Fibroblast of lung (primary cell): ENCODE measurements around the gene NRAP. TPM values are rescaled to one million over a fixed set of nuclear protein-coding genes. Genes with fewer than 3 reads are reported as not detected.
A peak's percentile ranks its signal among the peaks of the same experiment; 100 is the strongest.

Experiments used
- DNase-seq, 2 donors: peaks; one replicate each; pipeline versions ENCODE4 v3.0.0 to v3.0.0-alpha.2; 2010; ENCODE audit warnings: low read depth in 2 of 2
- H2AFZ ChIP-seq: 2 replicates; pipeline ENCODE4 v1.5.1; 2012; ENCODE audit warnings: low read length, control low read depth, inconsistent platforms
- H3K27ac ChIP-seq: 2 replicates; pipeline ENCODE4 v1.5.1; 2011; ENCODE audit warnings: low read length, control low read depth; ENCODE audit not compliant: insufficient read depth
- H3K27me3 ChIP-seq: 2 replicates; pipeline ENCODE4 v1.5.1; 2011; ENCODE audit warnings: mild to moderate bottlenecking, low read length; ENCODE audit not compliant: control insufficient read depth, insufficient read depth
- H3K36me3 ChIP-seq: 2 replicates; pipeline ENCODE4 v1.5.1; 2011; ENCODE audit warnings: low read length; ENCODE audit not compliant: control insufficient read depth, insufficient read depth
- H3K4me1 ChIP-seq: 2 replicates; pipeline ENCODE4 v1.5.1; 2011; ENCODE audit warnings: low read length; ENCODE audit not compliant: control insufficient read depth, insufficient read depth; ENCODE audit errors: extremely low read depth
- H3K4me2 ChIP-seq: 2 replicates; pipeline ENCODE4 v1.5.1; 2011; ENCODE audit warnings: low read length, control low read depth; ENCODE audit not compliant: insufficient read depth; ENCODE audit errors: extremely low read depth
- H3K4me3 ChIP-seq, 4 experiments: fragments of 200-600 bp in 1 of 4; sonication (generic) in 1 of 4; replicated peaks in 1 of 4; 2 replicates each; pipeline ENCODE4 v1.5.1; 2011 to 2016; ENCODE audit warnings: low read length in 4 of 4, low read depth in 3 of 4, mild to moderate bottlenecking in 3 of 4, control low read depth in 2 of 4, inconsistent platforms in 1 of 4, mixed read lengths in 1 of 4; ENCODE audit not compliant: insufficient read depth in 1 of 4; ENCODE audit errors: control extremely low read depth in 1 of 4
- H3K79me2 ChIP-seq: 2 replicates; pipeline ENCODE4 v1.5.1; 2012; ENCODE audit warnings: mild to moderate bottlenecking, low read length, inconsistent platforms; ENCODE audit not compliant: control insufficient read depth, insufficient read depth
- H3K9ac ChIP-seq: 2 replicates; pipeline ENCODE4 v1.5.1; 2011; ENCODE audit warnings: mild to moderate bottlenecking, low read length, control low read depth; ENCODE audit not compliant: insufficient read depth
- H3K9me3 ChIP-seq: 2 replicates; pipeline ENCODE4 v1.5.1; 2012; ENCODE audit warnings: low read depth, low read length; ENCODE audit not compliant: control insufficient read depth, insufficient read depth
- H4K20me1 ChIP-seq: 2 replicates; pipeline ENCODE4 v1.5.1; 2011; ENCODE audit warnings: low read length; ENCODE audit not compliant: control insufficient read depth, insufficient read depth; ENCODE audit errors: extremely low read depth
- EZH2 ChIP-seq: IDR thresholded peaks from 2 replicates; pipeline ENCODE4 v1.5.1; 2012; ENCODE audit warnings: low read length, control low read depth, mild to moderate bottlenecking; ENCODE audit errors: missing control alignments
- polyA plus RNA-seq, 2 donors: library from polyadenylated mRNA; depleted of rRNA in 1 of 2; stranded (reverse) in 1 of 2; unstranded in 1 of 2; fragments of >200 nt; gene quantifications; 2 replicates each; pipeline ENCODE4 v1.2.1, GENCODE V29; 2011 to 2012; ENCODE audit warnings: missing spikeins in 1 of 2
- total RNA-seq: library from RNA; depleted of rRNA; stranded (reverse); fragments of >200 nt; gene quantifications from 2 replicates; pipeline ENCODE4 v1.2.1, GENCODE V29; 2014
- TF ChIP-seq, protein P1 (sequence below), 2 donors: IDR thresholded peaks in 1 of 2; conservative IDR thresholded peaks in 1 of 2; 1 replicate in 1 of 2; 2 replicates in 1 of 2; pipeline ENCODE4 v1.5.1; 2011 to 2012; ENCODE audit warnings: low read length in 2 of 2, control low read depth in 1 of 2, inconsistent platforms in 1 of 2, low read depth in 1 of 2, mild to moderate bottlenecking in 1 of 2

The NRAP gene
- total and polyA plus RNA-seq, 2 donors (not counting 1 experiment from before 2014, with no cell fraction given) = not detected

DNA sequence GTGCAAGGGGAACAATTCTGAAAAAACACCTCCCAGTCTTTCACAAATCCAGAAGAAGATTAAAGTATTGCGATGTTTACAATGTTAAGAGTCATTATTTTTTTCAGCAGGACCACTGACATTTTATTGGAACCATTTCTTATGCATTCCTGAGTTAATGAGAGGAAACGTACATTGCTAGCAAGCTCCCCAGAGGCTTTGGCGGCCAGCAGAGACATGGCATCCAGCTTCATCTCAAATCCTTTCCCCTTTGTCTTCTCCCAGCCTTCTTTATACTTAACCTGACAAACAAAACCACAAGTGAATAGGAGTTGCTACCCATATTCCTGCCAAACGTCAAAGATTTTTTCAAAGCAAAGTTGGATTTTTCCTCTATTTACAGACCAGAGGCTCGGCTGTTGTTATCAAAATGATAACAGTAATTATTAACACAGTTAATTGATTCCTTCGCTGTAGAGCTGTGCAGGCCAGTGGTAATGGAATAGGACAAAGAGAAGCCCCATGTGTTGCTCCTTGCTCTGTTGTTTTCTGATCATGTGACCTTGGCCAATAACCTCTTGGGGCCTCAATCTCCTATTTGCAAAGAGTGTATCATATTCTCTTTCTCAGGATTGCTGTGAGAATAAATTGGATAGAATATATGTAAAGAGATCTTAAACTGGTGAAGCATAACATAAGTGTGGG lies 32.0 kb downstream of the NRAP start:
- Histone ChIP-seq H3K9me3 (no peaks in the 10 kb centered on the region), H2AFZ (no peak overlapping the region), H3K4me3 (no peak overlapping the region), H3K9ac (no peak overlapping the region), H3K4me1 (no peaks in the 10 kb centered on the region), H3K36me3 (no peaks in the 10 kb centered on the region), H3K79me2 (no peaks in the 10 kb centered on the region), H3K27me3 (no peaks in the 10 kb centered on the region), H3K27ac (no peak overlapping the region), H3K4me2 (no peak overlapping the region), H4K20me1 (no peaks in the 10 kb centered on the region)
- TF ChIP-seq, protein P1, sequence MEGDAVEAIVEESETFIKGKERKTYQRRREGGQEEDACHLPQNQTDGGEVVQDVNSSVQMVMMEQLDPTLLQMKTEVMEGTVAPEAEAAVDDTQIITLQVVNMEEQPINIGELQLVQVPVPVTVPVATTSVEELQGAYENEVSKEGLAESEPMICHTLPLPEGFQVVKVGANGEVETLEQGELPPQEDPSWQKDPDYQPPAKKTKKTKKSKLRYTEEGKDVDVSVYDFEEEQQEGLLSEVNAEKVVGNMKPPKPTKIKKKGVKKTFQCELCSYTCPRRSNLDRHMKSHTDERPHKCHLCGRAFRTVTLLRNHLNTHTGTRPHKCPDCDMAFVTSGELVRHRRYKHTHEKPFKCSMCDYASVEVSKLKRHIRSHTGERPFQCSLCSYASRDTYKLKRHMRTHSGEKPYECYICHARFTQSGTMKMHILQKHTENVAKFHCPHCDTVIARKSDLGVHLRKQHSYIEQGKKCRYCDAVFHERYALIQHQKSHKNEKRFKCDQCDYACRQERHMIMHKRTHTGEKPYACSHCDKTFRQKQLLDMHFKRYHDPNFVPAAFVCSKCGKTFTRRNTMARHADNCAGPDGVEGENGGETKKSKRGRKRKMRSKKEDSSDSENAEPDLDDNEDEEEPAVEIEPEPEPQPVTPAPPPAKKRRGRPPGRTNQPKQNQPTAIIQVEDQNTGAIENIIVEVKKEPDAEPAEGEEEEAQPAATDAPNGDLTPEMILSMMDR (conservative IDR thresholded peaks at IDR 0.05 in 1 of 2, IDR thresholded peaks at IDR 0.05 in 1 of 2; ENCODE audit: low read depth in 1 of 2, low read length in 2 of 2) = no peak
- TF ChIP-seq EZH2 = no peak
- peak in 1 of 2 donors; percentile 52 for DNase-seq

DNA sequence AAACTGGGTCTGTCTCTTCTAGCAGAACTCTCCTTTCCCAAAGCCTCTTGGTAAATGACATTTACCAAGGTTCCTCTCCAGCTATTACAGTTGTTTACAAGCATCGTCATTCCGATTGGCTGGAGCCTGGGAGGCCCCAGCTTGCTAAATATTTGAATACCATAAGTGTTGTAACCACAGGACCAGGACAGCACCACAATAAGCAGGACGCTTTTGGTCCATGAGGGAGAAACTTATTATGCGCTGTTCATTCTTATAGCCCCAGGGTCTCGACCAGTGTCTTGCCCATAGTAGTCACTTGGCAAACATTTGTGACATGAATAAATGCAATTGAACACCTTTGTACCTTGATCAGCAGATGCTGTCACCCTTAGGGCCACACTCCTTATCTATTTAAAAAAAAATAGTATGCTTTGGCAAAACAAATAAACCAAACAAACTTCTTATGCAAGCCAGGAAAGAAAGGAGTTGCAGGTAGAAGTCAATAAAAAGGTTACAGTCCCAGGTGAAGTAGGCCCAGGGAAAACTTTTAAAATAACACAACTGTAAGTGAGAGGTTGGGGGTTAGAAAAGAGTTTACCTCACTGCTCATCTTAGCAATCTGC lies 32.8 kb downstream of the NRAP start:
- H3K36me3 ChIP-seq = no peaks in the 10 kb centered on the region
- H3K9ac ChIP-seq = no peak overlapping the region
- no peaks in the 10 kb centered on the region for H3K4me1 ChIP-seq
- no peaks in the 10 kb centered on the region for H4K20me1 ChIP-seq
- H3K4me2 ChIP-seq = no peak overlapping the region
- no peak overlapping the region for H3K4me3 ChIP-seq
- no peaks in the 10 kb centered on the region for H3K79me2 ChIP-seq
- H2AFZ ChIP-seq = no peak overlapping the region
- H3K27ac ChIP-seq = no peak overlapping the region
- H3K9me3 ChIP-seq = no peaks in the 10 kb centered on the region
- no peaks in the 10 kb centered on the region for H3K27me3 ChIP-seq
- TF ChIP-seq EZH2 = no peak
- TF ChIP-seq, protein P1 (conservative IDR thresholded peaks at IDR 0.05 in 1 of 2, IDR thresholded peaks at IDR 0.05 in 1 of 2; ENCODE audit: low read depth in 1 of 2, low read length in 2 of 2) = no peak
- DNase-seq = no peak

DNA sequence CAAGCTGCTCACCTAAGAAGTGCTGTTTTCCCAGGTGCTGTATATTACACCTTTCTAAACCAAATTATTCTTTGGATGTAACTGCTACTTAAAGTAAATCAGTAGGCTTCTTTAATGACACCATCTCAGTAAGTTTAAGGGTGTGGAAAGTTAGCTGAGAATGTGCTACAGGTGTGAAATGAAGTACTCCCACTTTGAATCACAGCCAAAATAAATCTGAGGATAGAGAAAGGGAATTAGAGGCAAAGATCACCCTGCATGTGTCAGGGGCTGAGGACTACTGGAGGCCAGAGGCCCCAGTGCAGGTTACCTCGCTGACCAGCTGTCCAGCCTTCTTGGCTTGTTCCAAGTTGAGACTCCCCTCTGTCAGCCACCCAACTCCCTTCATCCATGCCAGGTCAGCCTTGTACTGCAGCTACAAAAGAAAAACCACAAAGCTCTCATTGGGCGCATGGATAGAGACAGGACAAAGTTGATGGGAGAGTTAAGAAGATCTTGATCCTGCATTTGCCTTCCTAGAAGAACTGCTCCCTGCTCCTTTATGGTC lies 35.2 kb downstream of the NRAP start:
- Histone ChIP-seq H3K27ac (no peak overlapping the region), H3K36me3 (no peaks in the 10 kb centered on the region), H4K20me1 (no peaks in the 10 kb centered on the region), H3K4me2 (no peak overlapping the region), H3K4me1 (no peaks in the 10 kb centered on the region), H2AFZ (no peak overlapping the region), H3K27me3 (no peaks in the 10 kb centered on the region), H3K9ac (no peak overlapping the region), H3K9me3 (no peaks in the 10 kb centered on the region), H3K4me3 (no peak overlapping the region), H3K79me2 (no peaks in the 10 kb centered on the region)
- TF ChIP-seq, protein P1 (conservative IDR thresholded peaks at IDR 0.05 in 1 of 2, IDR thresholded peaks at IDR 0.05 in 1 of 2; ENCODE audit: low read depth in 1 of 2, low read length in 2 of 2) = no peak
- TF ChIP-seq EZH2 = no peak
- DNase-seq = no peak
